Stimulated activated naive B cell treated with anti-CD40 and anti-IgM and Interleukin-4, amounts not matched to agents 10 μg/mL and 1 μg/mL and 100 μg/mL, for 72 hours (primary cell): Measurements from ENCODE around the gene MMUT.
"Not testable (repeated sequence)": the region's sequence is repeated elsewhere in the genome, so short reads cannot be mapped to it uniquely, and the experiment has no call there.

Experiments used
- ATAC-seq, 2 donors: fragments of 150-1000 bp; cut with Tn5 transposase; replicated peaks; 2 replicates each; pipeline ENCODE4 v1.10.0; 2021; ENCODE audit warnings: moderate library complexity in 1 of 2
- DNase-seq: peaks from one replicate; pipeline ENCODE4 v3.0.0; 2021
- H3K27ac Mint-ChIP-seq: one replicate; pipeline ENCODE4 v1.8.0; 2022; ENCODE audit warnings: mild to moderate bottlenecking, mixed read lengths
- H3K27me3 Mint-ChIP-seq, 2 donors: one replicate each; pipeline ENCODE4 v1.8.0; 2022; ENCODE audit warnings: mixed read lengths in 2 of 2
- H3K36me3 Mint-ChIP-seq, 2 donors: one replicate each; pipeline ENCODE4 v1.8.0; 2022; ENCODE audit warnings: mixed read lengths in 2 of 2, mild to moderate bottlenecking in 1 of 2
- H3K4me1 Mint-ChIP-seq, 2 donors: one replicate each; pipeline ENCODE4 v1.8.0; 2022; ENCODE audit warnings: mixed read lengths in 2 of 2, mild to moderate bottlenecking in 1 of 2
- H3K4me3 Mint-ChIP-seq, 2 donors: one replicate each; pipeline ENCODE4 v1.8.0; 2022; ENCODE audit warnings: mild to moderate bottlenecking in 2 of 2, mixed read lengths in 2 of 2, moderate library complexity in 1 of 2
- H3K9me3 Mint-ChIP-seq, 2 donors: one replicate each; pipeline ENCODE4 v1.8.0; 2022; ENCODE audit warnings: mixed read lengths in 2 of 2, mild to moderate bottlenecking in 1 of 2

Gene MMUT

GRCh38 chr6:49401063-49401462, 62.0 kb downstream of the MMUT start:
- DNase-seq = no peak
- H3K4me3 Mint-ChIP-seq = no peak overlapping the region
- H3K4me1 Mint-ChIP-seq = no peaks in the 10 kb centered on the region
- no peak for ATAC-seq
- no peaks in the 10 kb centered on the region for H3K9me3 Mint-ChIP-seq
- H3K36me3 Mint-ChIP-seq = no peaks in the 10 kb centered on the region
- H3K27ac Mint-ChIP-seq = no peak overlapping the region
- peaks cover 0 to 5% of the 10 kb centered on the region in 2 donors for H3K27me3 Mint-ChIP-seq

DNA sequence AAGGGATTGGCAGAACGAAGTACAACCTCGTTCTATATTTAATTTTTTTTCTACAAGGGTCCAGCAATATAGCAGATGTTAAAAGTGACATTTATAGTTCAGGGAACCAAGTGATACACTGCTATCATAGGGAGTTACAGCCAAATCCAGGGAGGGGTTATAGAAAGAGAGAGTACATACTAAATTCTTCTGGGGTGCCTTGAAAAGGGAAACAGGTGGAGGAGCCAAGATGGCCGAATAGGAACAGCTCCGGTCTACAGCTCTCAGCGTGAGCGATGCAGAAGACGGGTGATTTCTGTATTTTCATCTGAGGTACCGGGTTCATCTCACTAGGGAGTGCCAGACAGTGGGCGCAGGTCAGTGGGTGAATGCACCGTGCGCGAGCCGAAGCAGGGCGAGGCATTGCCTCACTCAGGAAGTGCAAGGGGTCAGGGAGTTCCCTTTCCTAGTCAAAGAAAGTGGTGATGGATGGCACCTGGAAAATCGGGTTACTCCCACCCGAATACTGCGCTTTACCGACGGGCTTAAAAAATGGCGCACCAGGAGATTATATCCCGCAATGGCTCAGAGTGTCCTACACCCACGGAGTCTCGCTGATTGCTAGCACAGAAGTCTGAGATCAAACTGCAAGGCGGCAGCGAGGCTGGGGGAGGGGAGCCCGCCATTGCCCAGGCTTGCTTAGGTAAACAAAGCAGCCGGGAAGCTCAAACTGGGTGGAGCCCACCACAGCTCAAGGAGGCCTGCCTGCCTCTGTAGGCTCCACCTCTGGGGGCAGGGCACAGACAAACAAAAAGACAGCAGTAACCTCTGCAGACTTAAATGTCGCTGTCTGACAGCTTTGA, 76.2 kb downstream of the MMUT start:
- not testable (repeated sequence) for DNase-seq, H3K4me3 Mint-ChIP-seq, ATAC-seq, H3K9me3 Mint-ChIP-seq, H3K27me3 Mint-ChIP-seq, H3K4me1 Mint-ChIP-seq, H3K27ac Mint-ChIP-seq, H3K36me3 Mint-ChIP-seq

DNA sequence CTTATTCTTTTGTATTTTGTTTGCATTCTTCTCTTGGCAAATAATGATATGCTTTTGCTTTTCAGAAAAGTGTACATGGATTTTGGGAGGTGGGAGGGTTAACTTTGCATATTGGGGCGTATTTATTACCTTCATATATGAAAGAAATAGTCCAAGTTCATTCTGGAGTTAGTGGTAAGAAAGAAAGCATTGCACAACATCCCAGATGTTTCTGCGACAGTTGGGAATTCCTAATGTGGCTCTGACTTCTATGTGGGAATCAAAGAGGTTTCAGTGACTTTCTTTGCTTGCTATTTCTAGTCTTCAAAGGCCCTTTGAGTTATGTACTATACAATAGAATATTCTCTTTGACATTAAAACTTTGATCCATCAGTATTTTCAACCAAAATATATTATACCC, 78.1 kb downstream of the MMUT start:
- Mint-ChIP-seq H3K27ac (no peak overlapping the region), H3K4me1 (no peaks in the 10 kb centered on the region), H3K9me3 (peaks cover 2 to 4% of the 10 kb centered on the region in 2 donors), H3K27me3 (no peaks in the 10 kb centered on the region), H3K36me3 (no peaks in the 10 kb centered on the region), H3K4me3 (no peak overlapping the region)
- ATAC-seq = no peak
- DNase-seq = no peak
